NCI-H2171 (cell line): ENCODE measurements around the gene KAZN.

Experiments used
- DNase-seq: peaks from one replicate; lab custom pipeline; 2025; lab: John Stamatoyannopoulos, UW

Gene KAZN

DNA sequence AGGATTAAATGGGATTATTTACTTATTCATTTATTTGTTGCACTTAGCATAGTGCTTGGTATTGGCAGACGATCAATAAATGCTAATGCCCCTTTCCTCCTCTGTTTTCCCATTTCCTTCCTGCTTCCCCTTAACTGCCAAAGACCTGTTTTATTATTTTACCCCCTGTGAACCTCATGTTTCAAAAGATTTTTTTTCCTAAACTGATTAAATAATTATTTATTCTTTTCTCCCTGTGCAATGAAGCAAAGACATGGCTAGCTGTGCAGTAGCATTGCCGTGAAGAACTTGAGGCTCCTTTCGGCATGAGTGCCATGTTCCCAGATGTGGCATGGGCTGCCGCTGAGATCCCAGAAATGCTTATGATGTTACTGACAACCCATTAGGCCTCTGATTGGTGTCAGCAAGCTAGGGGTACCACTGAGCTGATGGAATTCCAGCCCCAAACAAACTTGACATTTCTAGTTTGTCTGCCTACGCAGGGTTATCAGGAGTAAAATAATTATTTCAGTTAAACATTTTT is 288.6 kb downstream of the KAZN start:
- DNase-seq: no peak

DNA sequence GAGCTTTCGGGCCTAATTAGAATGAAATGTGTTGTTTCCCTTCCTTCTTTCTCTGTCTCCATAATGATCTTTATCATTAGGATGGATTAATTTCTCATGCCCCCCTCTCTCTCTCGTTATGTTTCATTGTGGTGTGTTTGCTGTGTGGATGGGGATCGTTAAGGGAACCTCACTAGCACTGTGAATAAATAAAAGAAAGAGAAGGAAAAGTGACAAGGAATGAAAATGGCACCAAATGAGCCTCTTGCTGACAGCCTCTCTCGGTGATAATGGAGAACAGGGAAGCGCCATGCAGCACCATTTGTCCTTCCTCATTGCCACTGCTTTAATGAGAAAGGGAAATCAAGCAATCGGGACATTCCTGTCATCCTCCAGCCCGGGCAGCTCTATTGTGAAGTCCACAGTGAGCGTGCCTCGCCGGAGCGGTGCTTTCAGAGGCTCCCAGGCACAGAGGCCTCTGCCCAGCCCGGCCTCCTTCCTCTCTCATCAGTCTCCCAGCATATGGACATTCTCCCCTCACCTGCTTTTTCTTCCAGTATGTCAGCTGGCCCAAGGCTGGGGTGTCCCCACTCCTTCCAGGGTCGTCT is 289.4 kb downstream of the KAZN start:
- DNase-seq: no peak

DNA sequence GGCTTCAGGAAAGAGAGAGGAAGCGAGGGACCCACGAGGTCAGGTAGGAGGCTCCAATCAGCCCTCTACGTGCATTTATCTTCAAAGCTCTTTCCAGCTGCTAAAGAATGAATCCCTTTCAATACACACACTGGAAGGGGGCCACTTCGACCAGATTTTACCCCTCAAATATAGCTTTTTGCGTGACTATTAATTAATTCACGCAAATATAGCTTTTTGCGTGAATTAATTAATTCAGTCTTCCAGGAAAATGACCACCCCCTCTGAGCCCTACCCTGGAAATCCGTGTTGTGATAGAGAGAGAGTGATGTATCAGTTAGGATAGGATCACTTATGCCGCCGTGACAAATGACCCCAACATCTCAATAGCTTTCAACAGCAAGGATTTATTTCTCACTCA is 289.9 kb downstream of the KAZN start:
- no peak for DNase-seq

DNA sequence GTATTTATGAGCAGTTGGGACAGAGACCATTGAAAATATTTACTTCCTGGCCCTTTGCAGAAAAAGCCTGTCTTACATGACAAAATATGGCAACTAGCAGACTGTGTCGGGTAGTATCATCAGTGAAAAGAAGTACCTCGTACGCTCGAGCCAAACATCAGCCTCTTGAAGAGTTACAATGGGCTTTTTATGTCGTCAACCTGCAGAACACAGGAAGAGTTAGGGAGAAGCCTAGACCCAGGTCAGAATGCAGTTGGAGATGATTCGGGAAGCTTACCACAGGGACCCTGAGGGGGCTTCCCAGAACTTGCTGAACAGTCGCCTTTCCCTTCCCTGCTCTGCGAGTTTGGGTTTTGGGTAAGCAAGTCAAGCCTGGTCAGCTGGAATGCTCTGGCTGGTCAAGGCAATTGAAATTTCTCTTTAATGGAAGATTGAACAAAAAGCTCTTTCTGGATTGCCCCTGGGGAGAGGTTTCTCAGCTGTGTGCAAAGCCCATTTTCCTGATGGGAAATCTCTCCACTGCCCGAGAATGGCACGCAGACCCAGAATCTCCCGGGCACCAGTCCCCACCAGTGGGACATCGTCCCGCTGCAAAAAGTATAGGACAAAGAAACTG is 291.4 kb downstream of the KAZN start:
- no peak for DNase-seq

DNA sequence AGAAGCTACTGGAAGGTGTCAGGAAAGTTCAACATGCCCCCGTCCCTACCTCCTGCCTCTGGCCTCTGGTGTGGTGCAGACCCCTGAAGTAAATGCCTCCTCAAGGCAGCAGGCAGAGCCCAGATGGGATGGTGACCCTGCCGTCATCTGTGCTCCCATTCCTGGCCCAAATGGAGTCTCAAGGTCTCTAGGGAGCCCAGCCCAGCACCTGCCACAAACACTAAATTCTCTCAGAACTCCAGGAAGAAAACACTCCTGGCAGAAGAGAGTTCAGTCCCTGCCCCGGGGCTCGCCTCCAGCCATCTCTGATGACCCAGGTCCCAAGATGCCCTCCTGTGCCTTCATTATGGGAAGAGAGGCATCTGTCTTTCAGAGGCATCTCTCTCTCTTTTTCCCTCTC is 293.5 kb downstream of the KAZN start:
- no peak for DNase-seq

DNA sequence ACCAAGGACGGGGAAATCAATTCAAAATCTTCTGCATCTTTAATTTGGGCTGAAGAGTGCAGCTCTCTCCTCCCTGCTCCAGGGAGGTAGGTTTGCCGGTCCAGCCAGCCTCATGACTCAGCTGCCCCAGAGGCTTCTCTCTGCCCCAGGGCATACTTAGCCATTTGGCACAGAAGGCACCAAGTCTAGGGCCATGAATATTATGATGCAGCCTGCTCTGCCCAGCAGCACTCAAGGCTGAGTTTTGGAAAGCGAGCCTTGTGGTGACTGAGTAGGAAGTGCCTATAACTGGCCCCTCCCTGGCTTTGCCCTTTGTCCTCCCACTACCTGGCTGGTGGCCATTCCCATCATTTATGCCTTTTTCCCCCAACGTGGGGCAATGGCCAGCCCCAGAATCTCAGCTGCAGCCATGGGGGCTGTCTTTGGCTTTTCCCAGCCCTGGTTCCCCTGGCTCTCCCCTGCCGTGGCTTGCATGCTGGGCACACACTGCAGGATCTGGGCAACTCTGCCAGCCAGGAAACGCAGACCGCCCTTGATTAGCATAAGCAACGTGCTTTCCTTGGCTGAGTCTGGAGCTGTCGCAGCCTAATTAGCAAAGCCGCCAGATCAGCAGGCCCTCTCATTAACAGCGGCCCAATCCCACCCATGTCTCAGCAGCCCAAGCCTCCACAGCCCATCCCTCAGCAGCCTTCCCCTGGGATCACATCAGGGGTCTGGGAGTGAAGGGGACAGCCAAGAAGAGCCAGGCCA is 296.5 kb downstream of the KAZN start:
- no peak for DNase-seq

DNA sequence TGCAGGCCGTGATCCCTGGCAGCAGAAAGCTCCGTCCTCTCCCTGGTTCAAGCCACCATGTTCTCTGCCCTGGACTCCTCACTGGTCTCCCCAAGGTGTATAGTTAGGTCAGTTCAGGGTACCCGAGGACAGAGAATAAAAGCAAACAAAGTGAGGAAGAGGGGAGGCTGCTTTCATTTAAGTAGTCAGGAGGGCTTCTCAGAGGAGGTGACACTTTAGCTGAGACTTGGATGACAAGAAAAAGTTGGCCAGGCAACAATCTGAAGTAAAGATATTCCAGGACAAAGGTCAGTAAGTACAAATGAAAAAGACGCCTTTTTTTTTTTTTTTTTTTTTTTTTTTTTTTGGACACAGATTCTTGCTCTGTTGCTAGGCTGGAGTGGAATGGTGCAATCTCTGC is 297.2 kb downstream of the KAZN start:
- no peak for DNase-seq

DNA sequence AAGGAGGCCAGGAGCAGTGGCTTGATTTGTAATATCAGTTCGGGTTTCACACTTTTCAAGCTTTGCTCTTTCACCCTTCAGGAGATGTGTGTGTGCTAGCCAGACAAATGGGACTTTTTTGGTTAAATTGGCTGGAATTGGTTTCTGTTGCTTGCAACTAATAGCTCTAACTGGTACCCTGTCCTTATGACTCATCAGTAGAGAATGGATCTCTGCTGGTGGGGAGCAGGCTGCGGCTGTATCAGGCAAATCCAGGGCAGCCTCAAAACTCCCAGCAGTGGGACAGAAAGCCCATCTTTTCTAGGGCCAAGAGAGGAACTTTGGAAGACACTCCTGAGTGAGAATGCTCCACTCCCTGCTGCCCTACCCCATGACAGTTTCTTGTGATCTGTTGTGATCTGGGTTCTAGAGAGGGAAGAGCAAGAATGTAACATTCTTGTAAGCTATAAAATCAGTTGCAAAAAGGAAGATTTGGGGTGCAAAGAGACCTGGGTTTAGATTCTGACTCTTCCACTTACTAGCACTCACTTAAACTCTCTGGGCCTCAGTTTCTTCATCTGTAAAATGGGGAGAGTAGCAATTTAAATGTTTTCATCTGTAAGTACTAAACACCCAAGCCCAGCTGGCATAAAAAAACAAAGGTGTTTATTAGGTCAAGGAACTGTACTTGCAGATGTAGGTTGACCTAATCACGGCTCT is 298.0 kb downstream of the KAZN start:
- no peak for DNase-seq

DNA sequence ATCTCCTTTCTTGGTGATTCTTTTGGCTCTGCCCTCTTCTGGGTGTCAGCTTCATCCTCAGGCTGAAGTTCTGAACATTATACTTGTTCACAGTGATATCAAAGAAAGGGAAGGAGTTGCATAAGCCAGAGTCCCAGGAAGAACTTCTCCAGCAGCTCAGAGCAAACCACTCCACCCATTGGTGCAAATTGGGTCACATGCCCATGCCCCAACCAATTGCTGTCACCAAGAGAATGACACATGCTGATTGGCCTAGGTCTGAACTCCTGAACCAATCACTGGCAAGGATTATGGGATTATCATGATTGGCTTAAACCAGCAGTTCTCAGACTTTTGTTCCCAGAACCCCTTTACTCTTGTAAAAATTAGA is 298.6 kb downstream of the KAZN start:
- DNase-seq: no peak

DNA sequence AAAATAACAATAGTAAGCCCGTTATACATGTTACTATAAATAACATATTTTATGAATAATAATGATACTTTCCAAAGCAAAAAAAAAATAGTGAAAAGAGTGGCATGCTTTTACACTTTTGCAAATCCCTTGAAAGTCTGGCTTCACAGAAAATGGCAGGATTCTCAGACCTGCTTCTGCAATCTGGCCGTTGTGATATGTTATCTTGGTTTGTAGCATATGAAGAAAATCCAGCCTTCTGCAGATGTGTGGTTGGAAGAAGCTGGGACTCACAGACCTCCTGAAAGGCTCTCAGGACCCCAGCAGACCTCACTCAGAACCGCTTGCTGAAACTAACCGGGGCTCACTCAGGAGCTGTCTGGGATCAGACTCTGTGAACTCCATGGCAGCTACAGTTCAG is 299.1 kb downstream of the KAZN start:
- no peak for DNase-seq

DNA sequence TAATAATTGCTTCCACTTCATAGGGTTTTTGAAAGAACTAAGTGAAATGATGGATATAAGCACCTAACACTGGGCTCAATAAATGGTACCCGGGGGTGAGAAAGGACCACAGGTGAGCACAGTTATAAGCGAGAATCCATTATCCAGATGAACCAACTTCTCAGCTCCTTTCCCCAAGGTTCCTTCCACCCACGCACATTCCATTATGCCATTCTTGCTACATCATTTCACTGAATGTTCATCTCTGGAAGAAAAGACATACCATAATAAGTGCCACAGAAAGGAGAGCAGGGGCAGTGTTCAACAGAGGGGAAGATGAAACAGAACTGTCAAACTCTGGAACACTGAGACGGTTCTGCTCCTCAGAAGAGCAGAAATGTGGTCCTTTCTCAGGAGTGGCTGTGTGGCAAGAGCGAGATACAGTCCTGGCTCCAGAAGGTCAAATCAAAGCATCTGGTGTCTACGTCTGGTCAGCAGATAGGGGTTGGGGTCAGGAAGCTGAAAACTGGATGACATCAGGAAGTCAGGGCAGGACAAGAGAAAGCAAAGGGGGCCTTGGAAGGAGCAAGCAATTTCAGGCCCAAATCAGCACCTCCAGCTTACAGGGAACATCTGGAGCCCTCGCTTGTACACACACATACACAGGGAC is 299.6 kb downstream of the KAZN start:
- DNase-seq: no peak

DNA sequence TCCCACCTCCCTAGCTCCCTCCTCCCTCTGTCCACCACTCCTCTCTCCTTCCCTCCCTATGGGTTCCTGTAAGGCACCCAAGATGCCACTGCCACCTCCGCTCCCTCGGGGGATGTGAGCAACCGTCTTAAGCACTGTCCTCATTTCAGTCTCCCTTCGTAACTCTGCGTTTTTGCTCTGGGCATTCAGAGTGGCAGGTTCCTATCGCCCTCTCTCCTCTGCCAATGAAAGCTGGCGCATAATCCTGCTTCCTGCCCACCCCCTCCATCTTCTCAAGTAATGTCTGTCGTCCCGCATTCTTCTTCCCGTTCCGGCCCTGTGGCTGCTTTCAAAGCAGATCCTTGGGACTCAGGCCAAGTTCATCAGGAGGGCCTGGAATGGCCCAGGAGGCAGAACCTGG is 301.2 kb downstream of the KAZN start:
- DNase-seq: no peak

DNA sequence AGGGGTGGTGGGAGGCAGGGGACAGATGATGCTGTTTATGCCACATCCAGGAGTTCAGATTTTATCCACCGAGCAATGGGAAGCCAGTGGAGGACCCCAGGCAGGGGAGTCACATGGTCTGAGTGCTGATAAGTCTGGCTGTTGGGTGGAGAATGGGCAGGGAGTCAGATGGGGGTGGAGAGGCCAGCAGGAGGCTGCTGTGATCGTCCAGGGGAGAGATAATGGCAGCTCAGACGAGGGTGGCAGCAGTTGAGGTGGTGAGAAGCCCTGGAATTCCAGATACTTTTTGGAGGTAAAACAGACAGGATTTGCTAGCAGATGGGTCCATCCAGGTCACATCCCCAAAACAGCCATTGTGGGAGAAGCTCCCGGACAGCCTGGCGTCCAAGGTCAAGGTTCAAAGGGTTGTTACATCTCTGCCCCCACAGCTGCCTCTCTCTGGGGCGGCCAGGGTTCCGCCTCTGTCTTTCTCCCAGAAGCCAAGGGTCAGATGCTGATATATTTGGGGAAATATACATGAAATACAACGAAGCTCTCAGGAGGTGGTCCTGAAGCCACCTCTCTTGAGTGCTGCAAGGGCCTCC is 303.0 kb downstream of the KAZN start:
- DNase-seq: no peak

DNA sequence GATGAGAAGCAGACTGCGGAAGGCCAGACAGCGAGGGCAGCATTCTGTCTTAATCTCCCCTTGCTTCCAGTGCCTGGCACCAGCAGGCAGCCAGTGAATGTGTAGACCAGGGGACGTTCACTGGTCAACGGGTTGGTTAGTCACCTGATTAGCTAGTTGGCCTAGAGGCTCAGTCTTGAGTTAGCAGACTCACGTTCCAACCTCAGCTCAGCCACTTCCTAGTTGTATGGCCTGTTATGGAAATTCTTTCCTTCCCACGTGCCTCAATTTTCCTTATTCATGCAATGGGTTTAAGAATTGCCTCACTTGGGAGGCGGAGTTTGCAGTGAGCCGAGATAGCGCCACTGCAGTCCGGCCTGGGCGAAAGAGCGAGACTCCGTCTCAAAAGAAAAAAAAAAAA is 305.4 kb downstream of the KAZN start:
- no peak for DNase-seq

DNA sequence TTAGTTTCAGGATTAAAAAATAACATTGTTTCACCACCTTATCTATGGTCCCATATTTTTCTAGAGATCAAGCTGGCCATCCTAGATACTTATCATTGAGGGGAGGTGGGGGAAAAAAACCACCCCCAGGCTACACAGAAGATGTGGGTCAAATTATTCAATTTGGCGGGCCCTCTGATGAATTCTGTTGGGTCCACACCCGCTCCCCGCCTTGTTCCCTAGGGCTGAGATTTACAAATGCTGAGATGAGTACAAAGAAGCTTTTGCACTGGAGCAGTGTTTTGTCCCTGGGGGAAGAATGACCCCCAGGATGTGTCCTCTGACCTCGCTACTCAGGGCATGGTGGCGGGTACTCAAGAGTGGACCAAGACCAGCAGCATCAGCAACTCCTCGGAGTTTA is 308.2 kb downstream of the KAZN start:
- DNase-seq: no peak

DNA sequence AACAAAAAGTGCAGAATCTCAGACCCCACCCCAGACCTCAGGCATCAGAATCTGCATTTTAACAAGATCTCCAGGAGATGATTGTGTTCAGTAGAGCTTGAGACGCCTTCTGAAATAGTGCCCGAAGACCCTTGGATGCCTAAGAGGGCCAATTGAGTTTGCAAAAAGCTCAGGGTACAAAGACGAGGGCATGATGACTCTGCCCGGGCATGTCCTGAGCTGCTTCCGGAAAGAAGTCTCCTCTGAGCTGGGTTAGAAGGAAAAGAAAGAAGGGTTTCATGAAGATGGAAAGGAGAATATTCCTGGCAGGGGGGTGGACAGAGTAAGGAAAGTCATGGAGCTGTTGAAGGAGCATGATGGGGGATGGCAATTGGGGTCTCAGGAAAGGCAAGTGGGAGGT is 308.9 kb downstream of the KAZN start:
- no peak for DNase-seq

DNA sequence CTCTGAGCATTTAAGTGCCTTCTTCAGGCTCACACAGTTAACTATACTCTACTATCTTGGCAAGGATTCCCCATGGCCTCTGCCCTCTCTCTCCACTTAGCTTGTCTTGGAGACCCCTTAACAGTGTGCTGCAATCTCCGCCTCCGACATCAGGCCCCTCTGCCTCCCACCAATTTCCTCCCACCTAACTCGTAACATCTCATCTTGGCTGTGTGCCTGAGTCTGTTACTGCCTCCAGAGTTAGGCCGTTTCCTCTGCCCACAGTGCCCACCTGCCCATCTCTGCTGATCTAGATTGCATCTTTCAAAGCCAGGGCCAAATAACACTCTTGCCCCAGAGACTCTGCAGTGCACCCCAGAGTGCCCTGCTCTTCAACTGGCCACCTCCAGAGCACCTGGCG is 310.8 kb downstream of the KAZN start:
- DNase-seq: no peak

DNA sequence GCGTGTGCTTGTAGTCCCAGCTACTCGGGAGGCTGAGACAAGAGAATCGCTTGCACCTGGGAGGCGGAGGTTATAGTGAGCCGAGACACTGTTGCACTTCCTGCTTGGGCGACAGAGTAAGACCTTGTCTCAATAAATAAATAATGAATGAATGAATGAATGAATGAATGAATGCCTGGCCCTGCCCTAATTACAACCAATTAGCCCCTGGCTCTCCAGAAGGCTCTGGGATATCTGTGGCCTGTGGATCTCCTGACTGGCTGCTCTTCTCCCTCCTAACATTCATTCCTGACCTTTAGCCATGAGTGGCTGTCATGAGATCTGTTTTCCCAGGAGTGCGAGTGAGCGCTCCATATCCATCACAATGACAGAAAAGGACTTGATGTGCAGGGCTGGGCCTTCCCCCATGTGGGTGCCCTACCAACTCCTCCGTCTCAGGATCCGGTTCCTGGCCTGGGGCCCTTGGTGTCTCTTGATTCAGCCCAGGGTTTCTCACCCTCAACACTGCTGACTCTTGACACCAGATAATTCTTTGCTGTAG is 311.5 kb downstream of the KAZN start:
- no peak for DNase-seq

DNA sequence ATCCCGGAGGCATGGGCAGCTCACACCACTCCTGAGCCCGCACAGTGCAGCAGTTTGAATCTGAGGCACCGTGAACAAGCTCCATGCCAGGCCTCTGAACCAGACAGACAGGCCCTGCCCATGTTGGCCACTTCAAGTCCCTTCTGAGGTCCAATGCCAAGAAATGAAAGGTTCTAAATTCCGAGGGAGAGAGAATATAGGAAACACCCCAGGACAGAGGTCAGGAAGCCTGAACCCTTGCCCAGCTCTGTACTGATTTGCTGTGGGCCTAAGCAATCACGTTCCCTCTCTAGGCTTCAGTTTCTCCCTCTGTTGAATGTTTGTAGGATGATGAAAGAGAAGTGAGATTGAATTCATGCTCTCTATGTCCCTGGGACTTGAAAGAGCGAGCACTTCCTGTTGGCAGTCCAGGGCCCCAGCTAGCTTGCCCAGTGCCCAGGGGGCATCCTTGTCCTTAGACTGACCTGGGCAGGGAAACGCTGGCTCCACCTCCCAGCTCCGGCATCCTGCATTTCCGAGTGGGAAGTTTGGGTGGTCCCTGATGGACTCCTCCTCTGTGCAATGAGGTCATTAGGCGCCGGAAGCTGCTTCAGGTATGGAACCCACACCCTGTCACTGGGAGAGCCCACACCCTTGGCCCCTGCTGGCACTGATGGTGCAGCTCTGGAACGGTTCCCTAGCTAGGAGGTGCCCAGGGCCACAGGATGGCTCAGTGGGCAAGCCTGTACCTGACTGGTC is 312.7 kb downstream of the KAZN start:
- DNase-seq: no peak

DNA sequence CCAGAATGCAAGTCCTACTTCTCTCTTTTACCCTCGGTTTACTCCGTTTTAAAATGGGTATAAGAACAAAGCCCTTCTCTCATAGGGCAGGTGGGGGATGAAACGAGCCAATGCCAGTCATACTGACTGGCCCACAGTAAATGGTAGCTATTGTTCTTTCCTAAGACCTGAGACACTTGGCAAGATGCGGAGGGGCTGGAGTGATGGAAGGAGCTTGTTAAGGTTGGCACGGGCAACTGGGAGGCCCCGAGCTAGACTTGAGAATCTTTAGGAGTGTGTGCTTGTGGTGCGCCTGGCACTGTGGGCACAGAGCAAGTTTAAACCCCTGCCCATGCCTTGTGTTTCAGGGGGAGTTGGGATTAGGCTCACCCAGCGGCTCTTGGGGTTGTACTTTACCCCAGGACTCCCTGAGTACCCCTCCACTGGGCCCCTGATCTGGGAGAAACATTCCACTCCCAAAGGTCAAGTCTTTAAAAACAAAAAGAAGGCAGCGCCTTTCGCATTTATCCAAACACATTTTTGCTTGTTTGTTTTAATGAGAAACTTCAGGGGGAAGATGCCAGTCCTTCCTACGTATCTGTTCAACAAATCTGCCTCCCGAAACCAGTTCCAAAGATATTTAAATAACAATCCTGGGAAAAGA is 314.5 kb downstream of the KAZN start:
- DNase-seq: no peak
